H9 (cell line): ENCODE measurements around the gene GPR180. TPM values are rescaled to one million over a fixed set of nuclear protein-coding genes. Genes with fewer than 3 reads are reported as not detected.
A peak's percentile ranks its signal among the peaks of the same experiment; 100 is the strongest.

ENCODE experiments used
- DNase-seq: peaks from one replicate; pipeline ENCODE4 v3.0.0-alpha.2; 2017
- H2AFZ ChIP-seq: one replicate; pipeline ENCODE4 v1.6.1; 2013; ENCODE audit warnings: mild to moderate bottlenecking, low read length, control low read depth, moderate library complexity
- H2AK5ac ChIP-seq: 2 replicates; pipeline ENCODE4 v1.6.1; 2013; ENCODE audit warnings: low read length, control low read depth, mixed read lengths; ENCODE audit not compliant: insufficient read length
- H2BK120ac ChIP-seq: one replicate; pipeline ENCODE4 v1.6.1; 2013; ENCODE audit warnings: low read depth, mild to moderate bottlenecking, low read length, control low read depth, inconsistent platforms; ENCODE audit not compliant: poor library complexity, severe bottlenecking
- H2BK12ac ChIP-seq: 2 replicates; pipeline ENCODE4 v1.6.1; 2013; ENCODE audit warnings: low read length, control low read depth, mixed read lengths, low read depth; ENCODE audit not compliant: insufficient read length
- H2BK15ac ChIP-seq: 2 replicates; pipeline ENCODE4 v1.6.1; 2013; ENCODE audit warnings: low read depth, low read length, control low read depth
- H2BK20ac ChIP-seq: one replicate; pipeline ENCODE4 v1.6.1; 2013; ENCODE audit warnings: low read depth, mild to moderate bottlenecking, low read length, control low read depth, inconsistent platforms; ENCODE audit not compliant: poor library complexity, severe bottlenecking
- H2BK5ac ChIP-seq: 2 replicates; pipeline ENCODE4 v1.6.1; 2013; ENCODE audit warnings: low read length, control low read depth, mixed read lengths; ENCODE audit not compliant: insufficient read length
- H3K14ac ChIP-seq: 2 replicates; pipeline ENCODE4 v1.6.1; 2013; ENCODE audit warnings: low read length, control low read depth; ENCODE audit not compliant: insufficient read depth
- H3K18ac ChIP-seq: 2 replicates; pipeline ENCODE4 v1.6.1; 2013; ENCODE audit warnings: low read depth, mild to moderate bottlenecking, mixed read lengths, low read length, control low read depth; ENCODE audit not compliant: insufficient read length
- H3K23ac ChIP-seq: 2 replicates; pipeline ENCODE4 v1.6.1; 2013; ENCODE audit warnings: low read length, control low read depth, mixed read lengths, low read depth; ENCODE audit not compliant: insufficient read length
- H3K23me2 ChIP-seq: 2 replicates; pipeline ENCODE4 v1.6.1; 2013; ENCODE audit warnings: low read depth, mild to moderate bottlenecking, mixed read lengths, low read length, control low read depth; ENCODE audit not compliant: insufficient read length, poor library complexity, severe bottlenecking
- H3K27ac ChIP-seq: 2 replicates; pipeline ENCODE4 v1.5.1; 2013; ENCODE audit warnings: low read length, control low read depth, mixed read lengths, low read depth; ENCODE audit not compliant: insufficient read length
- H3K27me3 ChIP-seq: 2 replicates; pipeline ENCODE4 v1.6.1; 2013; ENCODE audit warnings: low read length, control low read depth, inconsistent platforms; ENCODE audit not compliant: insufficient read depth
- H3K4ac ChIP-seq: 2 replicates; pipeline ENCODE4 v1.6.1; 2013; ENCODE audit warnings: low read depth, mild to moderate bottlenecking, control low read depth, inconsistent platforms, low read length, moderate library complexity
- H3K4me1 ChIP-seq: 2 replicates; pipeline ENCODE4 v1.6.1; 2013; ENCODE audit warnings: low read length, control low read depth, inconsistent platforms; ENCODE audit not compliant: insufficient read depth
- H3K4me2 ChIP-seq: 2 replicates; pipeline ENCODE4 v1.6.1; 2013; ENCODE audit warnings: low read length, control low read depth, mixed read lengths; ENCODE audit not compliant: insufficient read length, insufficient read depth
- H3K56ac ChIP-seq: 2 replicates; pipeline ENCODE4 v1.6.1; 2013; ENCODE audit warnings: low read depth, mild to moderate bottlenecking, mixed read lengths, low read length, control low read depth; ENCODE audit not compliant: insufficient read length
- H3K79me1 ChIP-seq: 2 replicates; pipeline ENCODE4 v1.6.1; 2013; ENCODE audit warnings: low read depth, mild to moderate bottlenecking, moderate library complexity, low read length, control low read depth, inconsistent platforms; ENCODE audit not compliant: insufficient read depth, poor library complexity, severe bottlenecking
- H3K79me2 ChIP-seq: 2 replicates; pipeline ENCODE4 v1.6.1; 2013; ENCODE audit warnings: low read length, control low read depth, inconsistent platforms; ENCODE audit not compliant: insufficient read depth
- H3K9ac ChIP-seq: 2 replicates; pipeline ENCODE4 v1.6.1; 2013; ENCODE audit warnings: low read length, control low read depth, mixed read lengths; ENCODE audit not compliant: insufficient read length; ENCODE audit errors: extremely low read depth
- H3K9me3 ChIP-seq: one replicate; pipeline ENCODE4 v1.6.1; 2013; ENCODE audit warnings: low read depth, low read length, inconsistent platforms; ENCODE audit not compliant: control insufficient read depth
- H3T11ph ChIP-seq: one replicate; pipeline ENCODE4 v1.6.1; 2013; ENCODE audit warnings: mild to moderate bottlenecking, low read length, control low read depth, inconsistent platforms
- H4K20me1 ChIP-seq: one replicate; pipeline ENCODE4 v1.6.1; 2013; ENCODE audit not compliant: control insufficient read depth, insufficient read length, insufficient read depth
- H4K5ac ChIP-seq: 2 replicates; pipeline ENCODE4 v1.6.1; 2013; ENCODE audit warnings: low read depth, mild to moderate bottlenecking, mixed read lengths, low read length, control low read depth; ENCODE audit not compliant: insufficient read length
- H4K8ac ChIP-seq: replicated peaks from 2 replicates; pipeline ENCODE4 v1.6.1; 2013; ENCODE audit warnings: low read length, control low read depth, mixed read lengths, low read depth; ENCODE audit not compliant: insufficient read length
- H4K91ac ChIP-seq: 2 replicates; pipeline ENCODE4 v1.6.1; 2013; ENCODE audit warnings: low read depth, mild to moderate bottlenecking, moderate library complexity, mixed read lengths, low read length, control low read depth; ENCODE audit not compliant: insufficient read length
- H3K27ac Mint-ChIP-seq, 3 experiments: 2 replicates in 2 of 3; 3 replicates in 1 of 3; pipeline ENCODE4 v1.8.0; 2020 to 2021; ENCODE audit warnings: mixed read lengths in 3 of 3, mild to moderate bottlenecking in 1 of 3, moderate library complexity in 1 of 3
- H3K27me3 Mint-ChIP-seq: 2 replicates; pipeline ENCODE4 v1.8.0; 2021; ENCODE audit warnings: low read depth, mild to moderate bottlenecking, moderate library complexity, mixed read lengths
- H3K36me3 Mint-ChIP-seq, 3 experiments: 2 replicates in 2 of 3; 3 replicates in 1 of 3; pipeline ENCODE4 v1.8.0; 2020 to 2021; ENCODE audit warnings: low read depth in 3 of 3, mixed read lengths in 3 of 3; ENCODE audit not compliant: insufficient read depth in 1 of 3
- H3K4me1 Mint-ChIP-seq, 2 experiments: 2 replicates each; pipeline ENCODE4 v1.8.0; 2020; ENCODE audit warnings: mixed read lengths in 2 of 2
- H3K4me3 Mint-ChIP-seq, 2 experiments: 2 replicates in 1 of 2; 3 replicates in 1 of 2; pipeline ENCODE4 v1.8.0; 2020 to 2021; ENCODE audit warnings: mild to moderate bottlenecking in 2 of 2, mixed read lengths in 2 of 2, moderate library complexity in 1 of 2
- H3K9me3 Mint-ChIP-seq, 2 experiments: 2 replicates in 1 of 2; 3 replicates in 1 of 2; pipeline ENCODE4 v1.8.0; 2020; ENCODE audit warnings: mild to moderate bottlenecking in 2 of 2, mixed read lengths in 2 of 2, moderate library complexity in 1 of 2
- WGBS: extraction: QIAGEN DNeasy Blood & Tissue Kit; methylation state at CpG from one replicate; pipeline ENCODE4 v1.1.7; 2013; ENCODE audit warnings: missing lambda C conversion rate, low lambda C conversion rate, mixed read lengths; ENCODE audit not compliant: insufficient read length; ENCODE audit errors: extremely low coverage; 5-methylcytosine and 5-hydroxymethylcytosine counted together
- total RNA-seq: library from RNA; stranded (reverse); gene quantifications from 2 replicates; pipeline ENCODE4 v1.2.1, GENCODE V29; 2021
- TF ChIP-seq, protein P1 (sequence below): fragments of 200-600 bp; sonication (generic); conservative IDR thresholded peaks from 3 replicates; pipeline ENCODE4 v1.8.0; 2021; ENCODE audit warnings: antibody characterized with exemption, mild to moderate bottlenecking

GPR180 gene
- total RNA-seq, 1 experiment from 2014 or later: 5.1 TPM

DNA sequence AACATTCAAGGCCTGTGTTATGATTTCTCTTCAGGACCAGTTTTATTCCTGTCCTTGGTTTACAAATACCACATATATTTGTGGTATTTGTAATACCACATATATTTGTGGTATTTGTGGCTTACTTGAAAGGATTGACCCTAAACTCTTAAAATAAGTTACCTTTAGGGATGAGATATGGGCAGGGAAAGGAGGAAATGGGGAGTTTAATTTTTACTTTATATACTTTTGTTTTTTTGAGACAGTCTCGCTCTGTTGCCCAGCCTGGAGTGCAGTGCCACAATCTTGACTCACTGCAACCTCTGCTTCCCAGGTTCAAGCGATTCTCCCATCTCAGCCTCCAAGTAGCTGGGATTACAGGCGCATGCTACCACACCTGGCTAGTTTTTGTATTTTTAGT lies 3.4 kb upstream of the GPR180 start:
- peaks cover 11 to 16% of the 10 kb centered on the region in 2 experiments for H3K9me3 Mint-ChIP-seq
- TF ChIP-seq, protein P1, sequence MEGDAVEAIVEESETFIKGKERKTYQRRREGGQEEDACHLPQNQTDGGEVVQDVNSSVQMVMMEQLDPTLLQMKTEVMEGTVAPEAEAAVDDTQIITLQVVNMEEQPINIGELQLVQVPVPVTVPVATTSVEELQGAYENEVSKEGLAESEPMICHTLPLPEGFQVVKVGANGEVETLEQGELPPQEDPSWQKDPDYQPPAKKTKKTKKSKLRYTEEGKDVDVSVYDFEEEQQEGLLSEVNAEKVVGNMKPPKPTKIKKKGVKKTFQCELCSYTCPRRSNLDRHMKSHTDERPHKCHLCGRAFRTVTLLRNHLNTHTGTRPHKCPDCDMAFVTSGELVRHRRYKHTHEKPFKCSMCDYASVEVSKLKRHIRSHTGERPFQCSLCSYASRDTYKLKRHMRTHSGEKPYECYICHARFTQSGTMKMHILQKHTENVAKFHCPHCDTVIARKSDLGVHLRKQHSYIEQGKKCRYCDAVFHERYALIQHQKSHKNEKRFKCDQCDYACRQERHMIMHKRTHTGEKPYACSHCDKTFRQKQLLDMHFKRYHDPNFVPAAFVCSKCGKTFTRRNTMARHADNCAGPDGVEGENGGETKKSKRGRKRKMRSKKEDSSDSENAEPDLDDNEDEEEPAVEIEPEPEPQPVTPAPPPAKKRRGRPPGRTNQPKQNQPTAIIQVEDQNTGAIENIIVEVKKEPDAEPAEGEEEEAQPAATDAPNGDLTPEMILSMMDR: no peak
- no peak overlapping the region for H3K4me3 Mint-ChIP-seq
- Histone ChIP-seq H3K9ac (no peak overlapping the region), H3K14ac (no peak overlapping the region), H2BK5ac (no peak overlapping the region), H2AK5ac (no peak overlapping the region), H3K27ac (no peak overlapping the region), H3K4me2 (no peak overlapping the region), H2BK120ac (no peak overlapping the region), H3K56ac (no peak overlapping the region), H3K9me3 (peaks cover 7% of the 10 kb centered on the region), H3K18ac (no peak overlapping the region), H3K23ac (no peak overlapping the region), H4K20me1 (no peaks in the 10 kb centered on the region), H3K79me1 (peaks cover 3% of the 10 kb centered on the region), H3K23me2 (peaks cover 9% of the 10 kb centered on the region), H3K4ac (no peak overlapping the region), H3K4me1 (no peaks in the 10 kb centered on the region), H3K79me2 (peaks cover 7% of the 10 kb centered on the region; the same call in 1 of the 2 replicates), H2AFZ (no peak overlapping the region), H3K27me3 (no peaks in the 10 kb centered on the region; the same call in 1 of the 2 replicates), H2BK20ac (no peak overlapping the region), H2BK12ac (no peak overlapping the region), H4K5ac (no peak overlapping the region), H3T11ph (no peak overlapping the region), H4K8ac (no peak overlapping the region), H2BK15ac (no peak overlapping the region), H4K91ac (no peak overlapping the region)
- H3K36me3 Mint-ChIP-seq: peaks cover 5 to 13% (median 7%) of the 10 kb centered on the region in 3 experiments
- no CpG with 5 or more reads among the region's 3 CpGs for WGBS
- 0 out of 7 replicates have a peak overlapping the region, but pooled peaks of 1 of the 3 experiments have one; percentile 36 for H3K27ac Mint-ChIP-seq
- DNase-seq: no peak
- H3K4me1 Mint-ChIP-seq: peaks cover 23 to 29% of the 10 kb centered on the region in 2 experiments
- peaks cover 17% of the 10 kb centered on the region for H3K27me3 Mint-ChIP-seq
